ENCODE measurements around the gene SNX24.

DNA sequence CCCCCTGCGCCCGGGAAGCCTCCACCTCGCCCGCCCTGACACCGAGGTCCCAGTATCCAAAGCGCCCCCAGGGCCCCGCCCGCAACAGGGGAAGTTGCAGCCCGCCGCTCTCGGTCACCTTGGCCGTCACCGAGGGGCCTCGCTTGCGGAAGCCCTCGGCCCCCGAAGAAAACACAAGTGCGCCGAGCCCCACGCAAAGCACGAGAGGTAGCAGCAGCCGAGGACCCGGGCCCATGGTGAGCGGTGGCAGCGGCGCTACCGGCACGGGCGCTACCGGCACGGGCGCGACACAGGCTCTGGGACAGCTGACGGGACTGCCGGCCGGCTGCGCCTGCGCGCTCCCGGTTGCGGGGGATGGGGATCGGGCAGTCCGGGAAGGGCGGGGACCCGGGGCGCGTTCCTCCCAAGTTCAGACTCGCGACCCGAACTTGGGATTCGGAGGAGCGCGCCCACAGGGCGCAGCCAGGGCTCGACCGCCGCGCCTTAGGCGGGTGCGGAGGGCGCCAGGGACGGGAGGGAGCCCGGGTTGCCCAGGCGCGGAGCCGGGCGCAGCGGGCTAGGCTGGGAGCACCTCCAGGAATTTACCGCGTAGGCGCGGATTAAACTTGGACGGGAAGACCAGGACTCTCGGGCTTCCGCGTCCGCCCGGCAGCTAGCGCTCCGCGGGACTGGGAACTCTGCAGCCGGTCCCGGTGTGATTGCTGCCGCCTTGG is 191.1 kb downstream of the SNX24 start, which contains the start of gene PPIC:
- TF ChIP-seq ZNF8 (CRISPR knock-in tag; IDR thresholded peaks at IDR 0.05) (no peak), ZFP3 (CRISPR knock-in tag; IDR thresholded peaks at IDR 0.05) (peak; percentile 65; the same call in 1 of the 2 replicates), ZNF565 (CRISPR knock-in tag; conservative IDR thresholded peaks at IDR 0.05; ENCODE audit: low read depth) (no peak), PPARA (CRISPR knock-in tag; IDR thresholded peaks at IDR 0.05; ENCODE audit: borderline replicate concordance) (no peak), RARB (CRISPR knock-in tag; IDR thresholded peaks at IDR 0.05) (no peak), OSR1 (CRISPR knock-in tag; IDR thresholded peaks at IDR 0.05) (no peak), TCF4 (CRISPR knock-in tag; IDR thresholded peaks at IDR 0.05; ENCODE audit: borderline replicate concordance) (no peak), ISL1 (CRISPR knock-in tag; IDR thresholded peaks at IDR 0.05) (no peak)
